ENCODE measurements around the gene IGFN1.

Gene IGFN1

DNA sequence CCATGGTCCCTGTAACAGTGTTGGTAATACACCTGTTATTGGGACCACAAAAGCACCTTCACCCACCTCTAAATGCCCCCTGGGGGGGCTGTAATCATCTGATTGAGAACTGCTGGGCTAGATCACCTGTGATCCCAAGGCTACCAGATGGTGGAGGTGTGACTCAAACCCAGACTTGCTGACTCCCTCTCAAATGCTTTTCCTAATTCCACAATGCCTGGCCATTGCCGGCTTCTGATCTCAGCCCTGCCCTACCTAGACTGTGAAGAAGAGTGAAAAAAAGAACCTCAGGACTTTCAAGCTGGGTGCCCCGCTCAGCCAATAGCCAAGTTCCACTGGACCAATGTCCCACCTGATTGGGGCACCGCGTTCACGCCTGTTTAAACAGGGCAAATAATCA lies 45.9 kb upstream of the IGFN1 start:
- TF ChIP-seq, protein P1, sequence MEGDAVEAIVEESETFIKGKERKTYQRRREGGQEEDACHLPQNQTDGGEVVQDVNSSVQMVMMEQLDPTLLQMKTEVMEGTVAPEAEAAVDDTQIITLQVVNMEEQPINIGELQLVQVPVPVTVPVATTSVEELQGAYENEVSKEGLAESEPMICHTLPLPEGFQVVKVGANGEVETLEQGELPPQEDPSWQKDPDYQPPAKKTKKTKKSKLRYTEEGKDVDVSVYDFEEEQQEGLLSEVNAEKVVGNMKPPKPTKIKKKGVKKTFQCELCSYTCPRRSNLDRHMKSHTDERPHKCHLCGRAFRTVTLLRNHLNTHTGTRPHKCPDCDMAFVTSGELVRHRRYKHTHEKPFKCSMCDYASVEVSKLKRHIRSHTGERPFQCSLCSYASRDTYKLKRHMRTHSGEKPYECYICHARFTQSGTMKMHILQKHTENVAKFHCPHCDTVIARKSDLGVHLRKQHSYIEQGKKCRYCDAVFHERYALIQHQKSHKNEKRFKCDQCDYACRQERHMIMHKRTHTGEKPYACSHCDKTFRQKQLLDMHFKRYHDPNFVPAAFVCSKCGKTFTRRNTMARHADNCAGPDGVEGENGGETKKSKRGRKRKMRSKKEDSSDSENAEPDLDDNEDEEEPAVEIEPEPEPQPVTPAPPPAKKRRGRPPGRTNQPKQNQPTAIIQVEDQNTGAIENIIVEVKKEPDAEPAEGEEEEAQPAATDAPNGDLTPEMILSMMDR (IDR thresholded peaks at IDR 0.05; ENCODE audit: borderline replicate concordance, insufficient read depth, low read depth, low read length) = no peak
- no peak overlapping the region for H3K4me3 ChIP-seq (ENCODE audit: low read depth, low read length)

DNA sequence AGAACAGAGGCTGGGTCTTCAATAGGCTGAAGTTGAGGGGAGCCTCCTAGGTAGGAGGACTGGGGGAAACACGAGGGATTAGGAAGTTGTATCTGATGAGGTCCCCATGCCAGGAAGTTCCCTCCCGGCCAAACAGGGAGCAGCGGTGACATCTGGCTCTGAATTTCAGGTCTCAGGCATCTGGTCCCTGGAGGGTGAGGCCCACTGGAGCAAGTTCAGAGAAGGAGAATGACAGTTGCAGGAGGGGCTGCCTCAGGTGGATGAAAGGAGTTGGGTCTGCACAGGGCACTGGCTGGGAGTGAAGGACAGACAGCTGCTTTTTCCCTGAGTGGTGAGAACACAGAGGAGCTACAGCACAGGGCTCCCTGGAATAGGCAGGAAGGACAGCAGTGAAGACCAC lies 45.5 kb upstream of the IGFN1 start:
- TF ChIP-seq, protein P1 (IDR thresholded peaks at IDR 0.05; ENCODE audit: borderline replicate concordance, insufficient read depth, low read depth, low read length) = no peak
- no peak overlapping the region for H3K4me3 ChIP-seq (ENCODE audit: low read depth, low read length)

DNA sequence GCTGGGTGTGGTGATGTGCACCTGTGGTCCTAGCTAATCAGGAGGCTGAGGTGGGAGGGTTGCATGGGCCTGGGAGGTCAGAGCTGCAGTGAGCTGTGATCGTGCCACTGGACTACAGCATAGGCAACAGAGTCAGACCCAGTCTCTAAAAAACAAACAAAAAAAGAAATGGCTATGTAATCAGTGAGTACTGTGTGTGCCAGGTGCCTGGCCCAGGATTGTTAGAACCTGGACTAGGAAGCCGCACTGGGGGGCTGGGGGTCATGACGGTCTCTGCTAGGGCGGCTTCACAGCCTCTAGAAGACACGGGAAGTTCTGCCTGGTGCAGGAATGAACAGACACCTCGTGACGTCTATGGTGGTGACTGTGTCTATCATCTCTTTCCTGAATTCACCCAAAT lies 44.8 kb upstream of the IGFN1 start:
- TF ChIP-seq, protein P1 (IDR thresholded peaks at IDR 0.05; ENCODE audit: borderline replicate concordance, insufficient read depth, low read depth, low read length) = no peak
- no peak overlapping the region for H3K4me3 ChIP-seq (ENCODE audit: low read depth, low read length)

DNA sequence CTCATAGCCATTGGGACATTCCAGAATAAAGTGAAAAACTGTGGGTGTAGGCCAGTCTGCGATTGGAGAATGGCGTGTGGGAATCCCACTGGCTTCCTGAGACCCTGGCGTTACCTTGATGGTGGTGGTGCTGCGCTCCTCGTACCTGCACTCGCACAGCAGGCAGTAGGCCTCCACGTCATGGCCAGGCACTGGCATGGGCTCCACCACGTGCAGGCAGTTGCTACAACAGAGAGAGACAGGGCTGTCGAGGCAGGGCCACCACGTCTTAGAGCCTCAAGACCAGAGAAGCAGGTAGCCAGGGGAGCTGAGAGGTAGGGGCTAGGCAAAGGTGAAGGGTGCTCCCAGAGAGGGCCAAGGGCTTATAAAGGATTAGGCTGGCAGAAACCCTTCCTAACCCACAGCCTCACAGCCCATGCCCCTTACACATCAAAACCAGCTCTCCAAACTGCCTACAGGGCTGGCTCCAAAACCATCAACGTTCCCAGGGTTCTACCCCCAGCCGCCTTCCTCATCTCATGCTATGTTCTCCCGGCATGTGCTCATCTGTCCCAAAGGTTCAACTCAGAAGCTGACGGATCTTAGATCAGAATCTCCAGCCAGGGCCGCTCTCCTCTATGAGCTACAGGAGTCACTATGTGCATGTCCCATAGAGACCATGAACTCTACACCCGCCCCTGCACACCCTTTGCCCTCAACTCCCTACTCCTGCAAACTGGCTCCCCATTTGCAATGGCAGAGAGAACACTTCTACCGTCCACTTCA lies 43.8 kb upstream of the IGFN1 start:
- TF ChIP-seq, protein P1 (IDR thresholded peaks at IDR 0.05; ENCODE audit: borderline replicate concordance, insufficient read depth, low read depth, low read length) = no peak
- no peak overlapping the region for H3K4me3 ChIP-seq (ENCODE audit: low read depth, low read length)

DNA sequence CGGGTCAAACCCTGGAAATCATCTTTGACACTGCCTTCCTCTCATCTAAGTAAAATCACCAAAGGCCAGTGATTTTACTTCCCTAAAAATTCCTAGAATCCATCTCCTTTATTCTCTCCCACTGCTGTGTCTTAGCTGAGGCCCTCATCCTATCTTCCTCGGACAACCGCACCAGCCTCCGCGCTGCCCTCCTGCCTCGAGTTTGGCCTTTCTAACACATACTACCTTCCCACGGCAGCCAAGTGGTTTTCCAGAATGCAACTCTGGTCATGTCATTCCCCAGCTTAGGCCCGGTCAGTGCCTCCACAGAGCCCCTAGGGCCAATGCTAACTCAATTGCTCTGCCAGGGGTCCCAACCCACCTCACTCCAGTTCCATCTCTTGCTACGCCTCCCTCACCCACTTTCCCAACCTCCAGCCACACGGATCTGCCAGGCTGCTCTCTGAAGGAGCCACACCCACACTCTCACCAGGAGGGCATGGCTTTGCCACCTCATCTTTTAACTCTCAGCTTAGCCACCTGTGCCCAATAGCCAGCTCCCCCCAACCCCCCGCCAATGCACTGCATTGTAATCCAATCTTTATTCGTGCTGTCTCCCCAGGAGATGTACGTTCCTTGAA lies 43.1 kb upstream of the IGFN1 start:
- H3K4me3 ChIP-seq (ENCODE audit: low read depth, low read length) = no peak overlapping the region
- TF ChIP-seq, protein P1 (IDR thresholded peaks at IDR 0.05; ENCODE audit: borderline replicate concordance, insufficient read depth, low read depth, low read length) = no peak

DNA sequence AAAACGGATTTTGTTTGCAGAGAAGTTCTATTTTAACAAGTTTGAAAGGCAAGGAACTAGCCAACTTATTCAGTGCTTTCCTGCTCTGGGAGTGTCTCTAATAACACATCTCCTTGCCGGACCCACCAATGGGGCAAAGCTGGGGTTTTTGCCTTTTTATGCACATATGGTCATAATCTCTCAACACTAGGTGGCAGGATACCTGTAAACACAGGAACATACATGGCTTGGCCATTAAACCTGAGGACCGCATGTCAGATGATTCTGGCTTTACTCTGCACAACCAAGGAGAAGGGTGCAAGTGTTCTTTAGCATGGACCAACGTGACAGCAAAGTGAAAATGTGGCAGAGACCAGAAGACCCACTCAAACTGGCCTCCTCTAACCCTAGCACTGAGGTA lies 41.2 kb upstream of the IGFN1 start:
- TF ChIP-seq, protein P1 (IDR thresholded peaks at IDR 0.05; ENCODE audit: borderline replicate concordance, insufficient read depth, low read depth, low read length) = peak; percentile 36; the same call in 1 of the 2 replicates
- no peak overlapping the region for H3K4me3 ChIP-seq (ENCODE audit: low read depth, low read length)

Data from GM12875 (cell line).